GM21515 (cell line): ENCODE results near the gene SPINT3.

Experiments
- ATAC-seq: cut with Tn5 transposase; IDR thresholded peaks from one replicate; pipeline ENCODE4 v1.9.1; 2021; ENCODE audit not compliant: unreplicated experiment

Gene SPINT3, protein sequence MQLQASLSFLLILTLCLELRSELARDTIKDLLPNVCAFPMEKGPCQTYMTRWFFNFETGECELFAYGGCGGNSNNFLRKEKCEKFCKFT

DNA sequence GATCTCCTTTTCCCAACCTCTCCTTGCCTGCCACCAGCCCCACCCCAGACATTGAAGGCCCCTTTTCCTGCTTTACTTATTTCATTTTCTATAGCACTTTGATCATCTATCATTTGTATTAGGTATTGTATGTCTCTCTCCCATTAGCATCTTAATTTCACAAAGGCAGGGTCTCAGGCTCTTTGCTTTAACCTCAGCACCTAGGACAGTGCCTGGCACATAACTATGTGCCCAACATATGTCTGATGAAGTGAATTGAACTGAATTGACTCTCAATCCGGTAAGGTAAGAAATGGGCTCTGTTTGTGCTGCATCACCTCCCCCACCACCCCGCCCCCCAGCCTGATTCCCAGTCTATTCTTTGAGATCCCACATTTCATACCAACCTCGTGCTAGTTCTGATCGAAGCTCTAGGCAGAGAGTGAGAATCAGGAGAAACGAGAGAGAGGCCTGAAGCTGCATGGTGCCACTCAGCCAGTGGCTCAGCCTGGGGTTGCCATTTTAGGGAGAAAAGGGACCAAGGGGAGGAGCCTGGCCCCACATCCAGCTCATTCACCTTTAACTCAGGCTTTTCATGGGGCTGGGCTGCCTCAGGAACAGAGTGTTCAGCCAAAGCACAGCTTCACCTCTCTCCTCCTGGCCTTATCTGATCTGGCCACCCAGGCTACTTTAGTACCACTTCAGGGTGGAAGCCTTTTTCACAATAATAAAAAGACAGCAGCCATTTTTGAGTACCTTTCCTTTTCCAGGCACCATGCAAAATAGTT lies at the start of gene SPINT3:
Gene SPINT3 (minus strand): TSS at position 476 of the 767 bp plus-strand sequence. CDS start 14 bp downstream, at position 462.
- ATAC-seq = no peak

DNA sequence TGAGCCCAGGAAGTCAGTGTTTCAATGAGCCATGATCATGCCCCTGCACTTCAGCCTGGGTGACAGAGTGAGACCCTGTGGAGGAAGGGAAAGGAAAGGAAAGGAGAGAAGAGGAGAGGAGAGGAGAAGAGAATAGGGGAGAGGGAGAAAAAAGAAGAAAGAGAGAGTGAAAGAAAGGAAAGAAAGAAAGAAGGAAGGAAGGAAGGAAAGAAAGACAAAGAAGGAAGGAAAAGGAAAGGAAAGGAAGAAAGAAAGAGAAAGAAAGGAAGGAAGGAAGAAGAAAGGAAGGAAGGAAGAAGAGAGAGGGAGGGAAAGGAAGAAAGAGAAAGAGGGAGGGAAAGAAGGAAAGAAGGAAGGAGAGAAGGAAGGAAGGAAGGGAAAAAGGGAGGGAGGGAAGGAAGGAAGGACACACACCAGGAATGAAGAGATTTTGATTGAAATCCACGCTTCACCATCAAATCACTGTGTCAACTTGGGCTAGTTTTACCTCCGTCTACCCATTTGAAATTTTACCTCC lies 49.4 kb upstream of the SPINT3 start:
- no peak for ATAC-seq

- no peak for ATAC-seq
Measured at GRCh38 chr20:45555198-45555597, 39.8 kb upstream of the SPINT3 start.

DNA sequence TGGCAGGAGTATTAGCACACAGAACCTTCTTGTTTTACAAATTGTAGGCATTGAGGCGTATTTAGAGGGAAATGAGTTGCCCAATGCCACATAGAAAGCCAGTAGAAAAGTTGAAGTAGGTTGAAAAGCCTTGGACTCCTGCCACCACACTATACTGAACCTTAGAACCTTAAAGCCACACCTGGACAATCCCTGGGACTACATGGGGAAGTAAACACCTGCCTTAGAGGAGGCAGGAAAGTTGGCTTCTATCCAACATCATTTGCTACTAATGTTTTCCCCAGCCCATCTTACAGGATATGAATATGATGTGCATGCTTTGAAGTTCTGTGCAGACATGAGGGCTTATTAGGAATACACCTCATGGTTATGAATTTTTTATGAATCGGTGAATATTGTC lies 37.0 kb upstream of the SPINT3 start:
- no peak for ATAC-seq

DNA sequence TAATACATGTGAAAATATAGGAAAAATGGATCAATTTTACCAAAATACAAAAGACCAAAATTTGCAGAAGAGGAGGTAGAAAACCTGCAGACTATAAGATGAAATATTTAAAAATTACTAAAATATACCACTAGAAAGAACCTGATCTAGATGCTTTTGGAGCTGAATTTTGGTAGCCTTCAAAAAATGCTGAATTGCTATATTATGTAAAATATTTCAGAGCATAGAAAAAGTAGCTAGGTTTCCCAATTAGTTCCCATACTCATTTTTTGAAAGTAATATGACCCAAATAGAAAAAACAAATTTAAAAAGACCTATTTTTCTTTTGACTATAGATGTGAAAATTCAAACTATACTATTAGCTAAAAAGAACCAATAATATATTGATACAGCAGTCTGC lies 35.3 kb upstream of the SPINT3 start:
- ATAC-seq = no peak

- ATAC-seq = no peak
Measured at GRCh38 chr20:45548410-45548809, 33.0 kb upstream of the SPINT3 start.

GRCh38 chr20:45547206-45547770 lies 31.9 kb upstream of the SPINT3 start, which contains the start of gene EPPIN:
TSS of gene EPPIN (minus strand) at chr20:45547401. CDS start at chr20:45547357, 44 bp downstream.
- ATAC-seq = no peak

DNA sequence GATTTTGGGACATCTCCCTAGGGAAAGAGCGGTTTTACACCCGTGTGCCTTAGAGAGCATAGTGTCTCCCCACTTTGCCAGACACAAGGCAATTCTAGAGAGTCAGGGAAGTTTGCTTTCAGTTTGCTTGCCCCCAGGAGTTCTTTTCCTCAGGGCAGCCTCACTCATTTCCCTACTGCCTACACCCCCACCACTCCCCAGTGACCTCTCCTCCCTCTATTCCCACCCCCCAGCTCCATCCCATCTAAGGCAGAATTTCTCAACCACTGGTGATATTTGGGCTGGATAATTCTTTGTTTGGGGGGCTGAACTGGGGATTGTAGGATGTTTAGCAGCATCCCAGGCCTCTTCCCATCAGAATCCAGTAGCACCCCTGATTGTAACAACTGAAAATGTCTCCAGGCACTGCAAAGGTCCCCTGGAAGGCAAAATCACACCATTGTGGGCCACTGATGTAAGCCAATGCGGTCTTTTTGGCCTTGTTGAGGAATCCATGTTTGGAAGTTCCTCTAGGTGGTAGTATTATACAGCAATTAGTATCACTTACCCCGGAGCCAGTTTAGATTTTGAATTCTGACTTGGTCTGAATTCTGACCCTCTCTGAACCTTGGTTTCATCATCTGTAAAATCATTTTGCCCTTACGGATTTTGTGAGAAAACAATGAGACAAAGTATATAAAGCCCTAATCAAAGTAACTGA lies 30.5 kb upstream of the SPINT3 start:
- ATAC-seq = no peak

- ATAC-seq = no peak
Measured at GRCh38 chr20:45545351-45545750, 29.9 kb upstream of the SPINT3 start.

DNA sequence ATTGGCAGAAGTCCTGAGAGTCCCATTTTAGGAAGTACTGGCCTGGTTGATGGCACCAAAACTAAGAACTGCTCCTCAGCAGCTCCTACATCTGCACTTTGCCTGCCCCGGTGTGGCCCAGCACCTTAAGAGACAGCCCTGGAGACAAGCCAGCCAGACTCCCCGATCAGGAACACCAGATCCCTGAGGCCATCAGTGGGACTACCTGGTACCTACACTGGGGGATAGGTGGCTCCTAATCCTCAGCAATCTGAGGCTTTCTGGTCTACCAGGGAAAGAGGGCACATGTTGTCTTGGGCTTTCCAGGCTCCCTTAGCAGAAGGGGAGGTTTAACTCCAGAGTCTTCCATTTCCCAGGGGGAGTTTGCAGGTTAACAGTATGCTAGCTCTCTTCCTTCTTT lies 24.0 kb upstream of the SPINT3 start, which contains the start of gene WFDC6:
Gene WFDC6 (minus strand): TSS at position 101 of the 400 bp plus-strand sequence. CDS start 75 bp downstream, at position 26.
- ATAC-seq = no peak

- ATAC-seq = no peak
Measured at GRCh38 chr20:45538209-45538799, 22.9 kb upstream of the SPINT3 start.

DNA sequence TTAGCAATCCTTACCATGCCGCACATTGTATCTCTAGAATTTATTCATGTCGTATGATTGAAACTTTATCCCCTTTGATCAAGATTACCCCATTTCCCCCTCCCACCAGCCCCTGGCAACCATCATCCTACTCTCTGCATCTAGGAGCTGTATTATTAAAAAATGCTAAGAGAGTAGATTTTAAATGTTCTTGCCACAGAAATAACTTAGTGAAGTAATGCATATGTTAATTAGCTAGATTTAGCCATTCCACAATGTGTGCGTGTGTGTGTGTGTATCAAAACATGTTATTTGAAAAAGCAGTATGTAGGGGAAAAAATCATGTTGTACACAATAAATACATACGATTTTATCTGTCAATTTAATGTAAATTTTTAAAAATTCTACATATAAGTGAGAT lies 11.9 kb upstream of the SPINT3 start:
- ATAC-seq = no peak

- ATAC-seq = no peak
Measured at GRCh38 chr20:45523821-45524220, 8.4 kb upstream of the SPINT3 start.

DNA sequence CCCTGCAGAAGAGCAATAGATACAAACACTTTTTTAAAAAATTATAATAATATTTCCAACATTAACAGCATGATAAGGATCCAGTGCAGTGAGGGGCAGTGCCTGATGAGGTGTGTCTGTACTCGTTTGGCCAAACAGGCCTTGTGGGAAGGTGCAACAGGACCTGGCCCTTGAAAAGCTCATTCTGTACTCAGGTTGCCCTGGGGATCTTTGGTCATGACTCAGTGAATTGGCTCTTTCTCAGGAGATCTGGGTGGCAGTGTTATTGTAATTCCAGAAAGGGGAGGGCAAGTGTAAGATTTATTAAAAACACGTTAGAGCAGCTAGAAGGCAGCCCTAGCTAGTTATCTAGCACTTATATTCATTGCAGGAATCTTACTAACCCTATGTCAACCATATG lies 2.9 kb upstream of the SPINT3 start:
- no peak for ATAC-seq

- no peak for ATAC-seq
Measured at GRCh38 chr20:45510242-45510862, 5.1 kb downstream of the SPINT3 start.

DNA sequence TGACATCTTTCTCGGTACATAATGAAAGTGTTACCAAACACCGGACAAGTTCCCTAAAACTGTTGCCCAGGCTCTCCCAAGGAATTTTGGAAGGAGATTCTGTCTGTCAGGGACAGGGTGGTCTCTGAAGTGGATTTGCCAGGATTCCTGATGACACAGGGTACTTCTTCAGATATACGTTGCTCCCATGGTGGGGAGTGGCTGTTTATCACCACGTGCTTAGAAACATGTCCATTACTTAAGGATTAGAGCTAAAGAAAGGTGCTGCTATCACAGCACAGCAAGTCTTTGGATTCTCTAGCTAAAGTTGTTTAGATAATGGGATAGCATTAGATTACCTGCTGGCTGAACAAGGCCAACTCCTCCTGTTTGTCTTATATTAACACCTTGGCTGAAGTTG lies 6.3 kb downstream of the SPINT3 start:
- no peak for ATAC-seq

DNA sequence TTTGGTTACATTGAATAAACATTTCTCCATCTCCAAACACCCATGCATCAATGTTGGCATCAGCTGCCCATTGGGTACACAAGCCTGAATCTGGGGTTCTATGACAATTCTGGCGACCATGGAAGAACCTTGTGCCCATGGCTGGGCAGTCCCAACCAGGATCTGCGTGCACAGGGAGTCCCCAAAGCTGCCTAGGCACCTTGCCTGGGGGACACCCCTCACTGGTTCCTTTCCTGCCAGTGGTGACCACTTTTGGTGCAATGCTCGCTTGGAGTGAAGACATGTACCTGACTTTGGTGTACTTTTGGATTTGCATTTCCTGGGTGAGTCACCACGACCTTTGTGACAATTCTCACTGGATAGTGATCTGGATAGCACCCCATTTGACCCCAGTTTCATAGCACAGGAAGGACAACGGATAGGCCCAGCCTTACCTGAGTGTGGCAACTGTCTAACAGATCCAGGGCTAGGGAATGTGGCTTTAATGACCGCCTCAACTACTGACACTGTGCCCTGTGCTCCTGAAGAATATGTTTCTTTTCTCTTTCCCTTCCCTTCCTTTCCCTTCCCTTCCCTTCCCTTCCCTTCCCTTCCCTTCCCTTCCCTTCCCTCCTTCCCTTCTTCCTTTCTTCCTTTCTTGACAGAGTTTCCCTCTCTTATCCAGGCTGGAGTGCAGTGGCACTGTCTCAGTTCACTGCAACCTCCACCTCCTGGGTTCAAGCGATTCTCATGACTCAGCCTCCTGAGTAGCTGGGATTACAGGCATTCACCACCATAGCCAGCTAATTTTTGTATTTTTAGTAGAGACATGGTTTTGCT lies 7.1 kb downstream of the SPINT3 start:
- no peak for ATAC-seq

DNA sequence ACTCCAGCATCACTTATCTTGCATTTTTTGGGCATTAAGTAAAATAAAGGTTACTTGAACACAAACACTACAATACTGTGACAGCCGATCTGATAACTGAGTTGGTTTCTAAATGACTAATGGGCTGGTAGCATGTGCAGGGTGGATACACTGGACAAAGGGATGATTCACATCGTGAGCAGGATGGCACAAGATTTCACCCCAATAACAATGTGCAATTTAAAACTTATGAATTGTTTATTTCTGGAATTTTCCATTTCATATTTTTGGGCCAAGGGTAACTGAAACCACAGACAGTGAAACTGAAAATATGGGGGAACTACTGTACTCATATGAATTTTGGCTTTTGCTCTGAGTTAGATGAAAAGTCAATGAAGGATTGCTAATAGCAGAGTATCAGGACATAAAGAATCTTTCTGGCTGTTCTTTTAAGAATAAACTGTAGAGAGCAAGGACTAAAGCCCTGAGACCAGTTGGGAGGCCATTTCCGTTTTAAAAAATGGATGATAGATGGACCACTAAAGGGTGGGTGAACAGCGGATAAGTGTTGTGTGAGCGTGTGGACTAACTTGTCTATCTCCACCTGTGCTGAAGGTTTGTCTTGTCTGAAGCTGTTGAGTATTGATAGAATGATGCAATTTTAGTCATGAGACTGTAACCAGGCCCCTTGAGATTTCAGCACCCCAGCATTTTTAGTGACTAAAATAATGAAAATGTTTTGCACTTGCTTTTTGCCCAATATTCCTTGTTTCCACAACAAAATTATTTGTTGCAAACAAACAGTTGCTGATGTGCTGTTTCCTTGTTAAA lies 8.2 kb downstream of the SPINT3 start:
- ATAC-seq = no peak

GRCh38 chr20:45506398-45506797 lies 9.0 kb downstream of the SPINT3 start:
- ATAC-seq = no peak
